Activated T-helper 9 cell treated with anti-CD3 and anti-CD28 coated beads, Interleukin-2, amount 50 U/mL, for 16 hours (primary cell): Measurements from ENCODE around the gene FBLN2.
"Not testable (repeated sequence)": the region's sequence is repeated elsewhere in the genome, so short reads cannot be mapped to it uniquely, and the experiment has no call there.

ENCODE experiments used
- DNase-seq: peaks from one replicate; pipeline ENCODE4 v3.0.0-alpha.2; 2020; ENCODE audit warnings: low read depth

FBLN2 gene

DNA sequence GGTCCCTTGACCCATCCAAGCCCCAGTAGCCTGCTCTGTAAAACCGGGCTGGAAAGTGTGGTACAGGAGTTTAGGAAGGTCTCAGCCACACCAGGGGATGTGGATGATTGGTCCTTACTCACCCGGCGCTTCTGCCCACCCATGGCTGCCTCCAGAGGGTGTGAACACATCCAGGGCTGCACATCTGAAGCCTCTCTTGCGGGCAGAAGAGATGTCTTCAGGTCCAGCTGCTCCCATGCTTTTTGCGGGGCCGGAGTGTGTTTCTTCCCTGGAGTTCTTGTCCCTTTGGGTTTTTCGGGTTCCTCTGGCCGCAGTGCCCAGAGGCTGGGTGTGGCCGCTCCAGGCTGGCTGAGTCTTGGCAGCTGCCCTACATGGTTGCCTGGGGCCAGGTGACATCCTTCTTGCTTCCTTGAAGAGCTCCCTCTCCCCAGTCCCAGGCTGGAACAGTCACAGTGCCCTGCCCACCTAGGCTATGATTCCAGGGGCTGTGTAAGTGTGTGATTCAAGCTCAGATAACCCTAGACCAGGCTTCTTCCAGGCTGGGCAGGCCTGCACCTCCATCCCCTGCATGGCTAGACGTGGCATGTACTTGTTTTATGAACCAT is 34.9 kb upstream of the FBLN2 start:
- no peak for DNase-seq

DNA sequence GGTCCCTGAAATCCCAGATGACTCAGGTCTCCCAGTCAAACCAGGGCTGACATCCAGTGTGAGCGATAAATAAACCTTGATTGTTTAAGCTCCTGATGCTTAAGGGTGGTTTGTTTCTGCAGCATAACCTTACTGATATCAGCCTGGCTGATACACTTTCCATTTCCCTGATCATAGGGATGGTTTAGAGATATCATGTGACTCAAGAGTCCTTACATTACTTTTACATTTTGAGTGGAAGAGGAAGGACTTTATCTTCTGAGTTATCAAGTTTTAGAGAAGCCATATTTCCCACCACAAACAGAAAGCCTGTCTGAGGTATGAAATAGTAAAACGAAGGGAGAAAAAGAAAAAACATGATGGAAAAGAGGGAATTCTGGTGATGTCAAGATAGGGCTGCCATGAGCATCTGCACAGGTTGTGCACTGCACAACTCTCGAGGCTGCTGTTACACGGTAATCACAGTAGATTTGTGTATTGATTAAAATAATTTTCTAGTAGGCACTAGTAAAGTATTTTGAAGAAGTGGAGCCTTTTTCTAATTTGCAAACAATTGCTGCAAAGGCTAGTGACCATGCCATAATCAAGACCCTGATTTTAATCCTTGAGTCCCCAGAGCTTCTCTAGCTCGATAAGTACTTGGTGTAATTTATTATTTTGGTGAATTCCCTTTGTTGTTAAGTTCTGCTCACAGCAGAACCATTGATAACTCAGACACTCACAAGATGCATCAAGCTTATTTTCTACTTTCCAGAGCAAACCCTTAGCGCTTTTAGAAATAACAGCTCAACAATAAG is 34.1 kb upstream of the FBLN2 start:
- DNase-seq: no peak

DNA sequence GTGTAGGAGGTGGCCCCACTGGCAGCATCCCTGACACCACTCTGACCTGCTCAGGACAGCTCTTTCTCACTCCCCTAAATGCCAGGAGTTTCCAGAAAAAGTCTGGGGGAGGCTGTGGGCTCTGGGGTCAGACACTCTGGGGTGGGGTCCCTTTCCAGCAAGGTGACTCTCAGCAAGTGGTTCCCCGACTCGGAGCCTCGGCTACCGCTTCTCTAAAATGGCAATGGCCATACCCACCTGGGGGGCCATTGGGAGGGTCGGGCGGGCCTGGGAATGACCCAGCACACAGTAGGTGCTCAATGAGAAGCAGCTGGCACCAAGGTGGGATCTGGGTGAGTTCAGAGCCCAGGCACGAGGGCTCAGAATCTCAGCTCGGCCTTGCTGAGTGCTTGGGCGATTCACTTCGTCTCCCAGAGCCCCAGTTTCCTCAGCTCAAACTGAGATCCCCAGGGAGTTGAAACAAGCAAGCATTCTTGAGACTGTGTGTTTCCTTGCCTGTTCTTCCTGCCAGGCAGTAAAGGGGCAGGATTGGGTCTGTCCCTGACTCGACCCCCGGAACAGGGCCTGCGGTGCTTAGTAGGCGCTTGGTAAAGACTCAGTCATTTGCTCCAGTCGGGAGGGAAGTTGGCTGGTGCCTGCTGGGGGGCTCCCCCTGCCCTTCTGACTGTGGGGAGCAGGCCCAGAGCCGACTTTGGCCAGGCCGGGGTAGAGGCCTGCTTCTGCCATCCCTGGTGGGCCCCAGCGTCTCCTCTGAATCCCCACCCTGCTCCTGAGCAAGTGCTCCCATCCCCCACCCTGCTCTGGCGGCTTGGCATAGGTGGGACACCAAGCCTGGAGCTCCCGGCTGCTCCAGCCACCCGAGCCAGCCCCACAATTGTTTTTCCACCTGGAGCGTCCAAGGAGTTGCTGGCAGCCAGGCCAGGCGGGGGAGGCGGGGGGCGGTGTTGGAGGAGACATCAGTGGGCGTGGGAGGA is 32.9 kb upstream of the FBLN2 start:
- DNase-seq: no peak

DNA sequence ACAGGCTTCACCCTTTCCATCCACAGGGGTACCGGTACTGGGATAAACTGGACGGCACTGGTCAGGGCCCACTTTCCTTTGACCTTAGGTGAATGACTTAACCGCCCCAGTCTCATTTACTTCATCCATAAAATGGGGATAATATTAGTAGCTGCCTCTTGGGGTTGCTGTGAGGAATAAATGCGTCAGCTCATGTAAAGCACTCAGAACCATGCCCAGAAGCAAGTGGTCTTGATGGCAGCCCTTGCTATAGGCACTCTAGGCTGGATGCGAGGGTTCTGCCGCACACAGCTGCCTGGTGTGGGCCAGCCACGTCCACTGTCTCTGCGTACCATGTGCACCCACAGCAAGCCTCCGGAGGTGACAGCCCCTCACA is 32.2 kb upstream of the FBLN2 start:
- no peak for DNase-seq

DNA sequence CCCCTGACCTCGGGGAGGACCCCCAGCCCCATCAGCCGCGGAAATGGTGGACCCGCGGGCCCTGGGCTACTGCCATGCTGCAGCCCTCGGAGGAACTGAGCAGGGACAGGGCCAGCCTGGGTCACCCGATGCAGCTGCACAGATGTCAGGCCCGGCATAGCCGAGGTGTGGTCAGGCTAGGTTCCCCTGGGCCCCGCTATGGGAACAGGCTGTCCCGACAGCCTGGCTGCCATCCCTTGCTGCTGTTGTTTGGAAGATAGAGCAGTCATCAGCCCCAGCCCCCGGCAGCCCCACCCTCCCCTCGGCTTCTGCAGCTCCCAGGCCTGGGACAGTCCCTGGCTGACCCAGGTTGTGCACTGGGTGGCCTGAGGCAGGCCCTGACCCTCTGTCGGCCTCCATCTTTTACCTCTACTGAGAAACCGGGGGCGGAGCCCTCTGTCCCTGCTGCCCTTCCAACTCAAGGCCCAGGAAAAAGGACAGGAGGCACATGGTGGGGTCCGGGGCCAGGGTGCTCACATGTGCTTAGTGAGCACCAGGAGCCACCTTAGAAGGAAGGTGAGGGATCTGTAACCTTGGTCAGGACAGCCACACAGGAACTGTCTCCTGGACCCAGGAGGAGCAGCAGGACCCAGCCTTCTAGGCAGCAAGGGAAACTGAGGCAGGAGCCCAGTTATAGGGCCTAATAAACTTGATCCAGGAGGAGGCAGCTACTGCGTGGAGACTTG is 31.5 kb upstream of the FBLN2 start:
- DNase-seq: no peak

DNA sequence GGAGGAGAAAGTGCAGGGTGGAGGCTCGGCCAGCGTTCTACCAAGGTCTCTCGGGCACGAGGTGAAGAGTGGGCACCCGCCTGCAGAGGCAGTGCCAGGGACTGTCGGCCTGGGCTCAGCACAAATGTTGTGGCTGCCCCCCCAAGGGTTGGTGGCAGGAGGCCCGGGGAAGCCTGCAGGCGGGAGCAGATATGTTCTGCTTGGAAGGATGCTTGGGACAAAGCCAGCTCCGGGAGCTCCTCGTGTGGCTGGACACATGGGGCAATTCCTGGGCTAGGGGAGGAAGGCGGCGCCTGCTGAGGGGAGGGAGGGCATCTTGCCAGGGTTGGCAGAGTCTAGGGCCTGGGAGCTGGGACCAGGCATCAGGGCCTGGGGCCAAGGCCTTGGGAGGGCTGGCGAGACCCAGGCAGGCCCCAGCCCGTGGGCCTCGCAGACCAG is 30.4 kb upstream of the FBLN2 start:
- no peak for DNase-seq

DNA sequence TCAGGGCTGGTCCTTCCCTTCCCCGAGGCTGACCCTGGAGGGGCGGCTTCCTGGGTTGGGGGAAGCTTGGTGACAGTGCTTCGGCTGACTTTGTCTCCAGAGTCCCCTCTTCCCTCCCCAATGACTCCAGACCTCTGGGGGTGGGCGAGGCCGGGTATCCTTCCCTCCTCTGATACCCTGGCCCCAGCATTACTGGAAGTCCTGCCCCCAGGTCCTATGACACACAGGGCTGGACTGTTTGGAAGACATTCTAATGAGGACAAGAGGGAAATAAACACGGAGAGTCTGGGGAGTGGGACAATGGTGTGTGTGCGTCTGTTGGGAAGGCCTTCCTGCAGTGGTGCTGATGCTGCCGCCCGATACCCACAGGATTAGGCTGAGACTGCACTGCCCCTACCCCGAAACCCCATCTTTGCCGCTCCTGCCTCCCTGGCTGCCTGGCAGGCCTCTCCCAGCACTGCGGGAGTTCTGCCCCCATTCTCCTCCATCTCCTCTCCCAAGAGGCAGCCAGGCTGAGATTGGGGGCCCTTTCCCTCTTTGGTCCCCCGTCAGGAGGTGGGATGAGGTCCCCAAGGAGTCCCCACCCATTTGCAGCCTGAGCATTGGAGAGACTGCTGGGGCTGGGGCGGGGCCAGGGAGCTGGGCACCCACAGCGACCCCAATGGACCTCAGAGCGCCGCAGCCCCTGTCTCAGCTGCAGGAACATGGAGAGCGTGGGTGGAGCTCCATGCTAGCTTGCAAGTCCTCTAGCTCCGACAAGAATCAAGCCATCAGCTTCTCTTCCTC is 29.7 kb upstream of the FBLN2 start:
- no peak for DNase-seq

DNA sequence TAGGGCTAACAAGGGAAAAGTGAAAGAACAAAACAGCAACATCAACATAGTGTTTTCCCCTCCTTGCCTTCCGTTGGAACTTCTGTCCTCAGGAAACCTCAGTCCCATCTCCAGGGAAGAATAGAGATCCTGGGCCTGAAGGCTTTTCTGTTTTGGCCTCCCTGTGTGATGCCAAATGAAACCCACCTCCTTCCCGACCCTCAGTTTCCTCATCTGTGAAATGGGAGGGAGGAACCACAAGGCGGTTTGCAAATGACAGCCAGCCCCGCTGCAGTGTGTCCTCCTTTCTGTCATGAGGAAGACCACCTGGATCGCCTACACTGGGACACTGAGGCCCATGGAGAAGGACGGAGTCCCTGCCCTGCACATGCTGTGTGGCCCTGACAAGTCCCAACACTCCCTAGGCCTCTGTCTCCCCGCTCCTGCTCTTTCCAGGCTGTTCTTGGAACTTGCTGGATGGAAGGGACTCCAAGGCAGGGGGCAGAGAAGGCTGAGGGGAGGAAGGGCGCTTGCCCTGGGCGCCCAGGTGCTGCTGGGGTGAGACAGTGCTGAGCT is 28.5 kb upstream of the FBLN2 start:
- no peak for DNase-seq

DNA sequence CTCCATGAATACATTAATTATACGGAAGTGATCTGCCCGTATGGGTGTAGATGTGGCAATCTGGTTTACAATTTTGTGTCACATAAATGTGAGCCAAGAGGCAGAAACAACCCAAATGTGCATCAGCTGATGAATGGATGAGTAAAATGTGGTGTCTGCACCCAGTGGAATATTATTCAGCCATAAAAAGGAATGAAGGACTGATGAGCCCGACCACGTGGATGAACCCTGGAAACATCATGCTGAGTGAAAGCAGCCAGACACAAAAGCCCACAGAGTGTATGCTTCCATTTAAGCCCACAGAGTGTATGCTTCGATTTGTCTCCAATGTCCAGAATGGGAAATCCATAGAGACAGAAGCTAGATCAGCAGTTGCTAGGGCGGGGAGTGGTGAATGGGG is 27.6 kb upstream of the FBLN2 start:
- no peak for DNase-seq

DNA sequence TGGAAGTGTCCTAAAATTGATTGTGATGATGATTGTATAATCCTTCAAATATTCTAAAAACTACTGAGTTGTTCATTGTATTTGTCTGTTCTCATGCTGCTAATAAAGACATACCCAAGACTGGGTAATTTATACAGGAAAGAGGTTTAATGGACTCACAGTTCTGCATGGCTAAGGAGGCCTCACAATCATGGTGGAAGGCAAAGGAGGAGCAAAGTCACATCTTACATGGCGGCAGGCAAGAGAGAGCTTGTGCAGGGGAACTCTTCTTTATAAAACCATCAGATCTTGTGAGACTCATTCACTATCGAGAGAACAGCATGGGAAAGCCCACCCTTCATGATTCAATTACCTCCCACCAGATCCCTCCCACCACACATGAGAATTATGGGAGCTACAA is 27.2 kb upstream of the FBLN2 start:
- not testable (repeated sequence) for DNase-seq

DNA sequence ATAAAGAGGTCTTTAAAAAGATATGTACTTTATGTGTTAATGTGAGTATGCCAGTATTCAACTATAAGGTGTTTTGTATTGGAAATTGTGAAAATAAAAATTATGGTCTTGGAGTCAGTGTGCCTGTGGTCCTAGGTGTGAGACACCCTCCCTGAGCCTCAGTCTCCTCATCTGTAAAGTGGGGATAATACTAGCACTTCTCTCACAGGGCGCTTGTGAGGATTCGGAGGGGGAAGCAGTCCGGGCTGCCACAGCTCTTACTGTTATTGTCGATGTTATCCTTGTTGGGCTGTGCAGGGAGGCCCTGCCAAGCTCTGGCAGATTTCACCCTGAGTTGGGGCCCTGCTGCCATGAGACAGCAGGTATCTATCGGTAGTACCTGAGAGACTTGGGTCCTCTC is 26.7 kb upstream of the FBLN2 start:
- no peak for DNase-seq

DNA sequence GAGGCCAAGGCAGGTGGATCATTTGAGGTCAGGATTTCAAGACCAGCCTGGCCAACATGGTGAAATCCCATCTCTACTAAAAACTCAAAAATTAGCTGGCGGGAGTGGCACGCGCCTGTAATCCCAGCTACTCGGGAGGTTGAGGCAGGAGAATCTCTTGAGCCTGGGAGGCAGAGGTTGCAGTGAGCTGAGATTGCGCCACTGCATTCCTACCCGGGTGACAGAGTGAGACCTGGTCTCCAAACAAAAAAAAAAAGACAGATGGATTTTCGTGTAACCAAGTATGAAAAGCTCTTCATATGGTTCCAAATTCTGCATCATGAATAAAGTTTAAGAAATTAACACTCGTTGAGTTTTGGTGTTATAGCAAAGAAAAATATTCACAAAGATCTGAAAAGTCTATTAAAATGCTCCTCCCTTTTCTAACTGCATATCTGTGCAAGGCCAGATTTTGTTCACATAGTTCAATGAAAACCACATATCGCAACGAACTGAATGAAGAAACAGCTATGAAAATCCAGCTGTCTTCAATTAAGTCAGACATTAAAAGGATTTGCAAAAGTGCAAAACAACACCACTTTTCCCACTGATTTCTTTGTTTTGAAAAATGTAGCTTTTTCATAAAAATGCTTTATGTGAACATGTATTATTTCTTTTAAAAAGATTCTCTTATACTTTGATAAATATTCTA is 23.8 kb upstream of the FBLN2 start:
- no peak for DNase-seq

DNA sequence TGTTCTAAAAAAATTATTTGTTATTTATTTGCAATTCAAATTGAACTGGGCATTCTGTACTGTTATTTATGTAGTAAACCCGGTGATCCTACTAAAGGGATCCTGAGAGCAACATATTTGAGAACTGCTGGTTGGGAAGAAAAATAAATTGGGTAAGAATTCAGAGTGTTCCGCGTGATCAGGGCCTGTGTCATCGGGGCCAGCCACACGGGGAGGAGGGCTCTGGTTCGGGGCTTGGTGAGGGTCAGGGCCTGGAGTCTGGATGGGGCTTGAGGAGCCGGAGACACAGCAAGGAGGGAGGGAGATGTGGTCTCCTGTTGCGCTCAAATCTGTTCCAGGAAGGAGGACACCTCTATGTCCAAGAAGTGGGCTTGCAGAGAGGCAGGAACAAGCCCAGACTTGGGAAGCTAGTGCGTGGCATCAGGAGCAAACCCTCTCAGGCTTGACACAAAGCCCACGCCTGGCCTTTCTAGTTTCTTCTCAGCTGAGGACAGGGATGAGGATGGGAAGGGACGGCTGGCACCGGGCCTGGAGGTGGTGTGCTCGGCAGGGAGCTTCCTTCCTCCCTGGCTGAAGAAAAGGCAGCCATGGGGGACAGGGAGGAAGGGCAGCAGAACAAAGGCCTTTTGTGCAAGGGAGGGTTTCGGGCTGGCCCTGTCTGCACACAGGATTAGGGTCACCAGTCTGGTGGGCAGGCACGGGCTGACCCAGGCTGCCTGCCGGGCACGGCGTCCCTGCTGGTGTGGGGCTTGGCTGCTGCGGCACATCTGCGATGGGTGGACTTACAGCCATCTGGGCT is 22.9 kb upstream of the FBLN2 start:
- no peak for DNase-seq

DNA sequence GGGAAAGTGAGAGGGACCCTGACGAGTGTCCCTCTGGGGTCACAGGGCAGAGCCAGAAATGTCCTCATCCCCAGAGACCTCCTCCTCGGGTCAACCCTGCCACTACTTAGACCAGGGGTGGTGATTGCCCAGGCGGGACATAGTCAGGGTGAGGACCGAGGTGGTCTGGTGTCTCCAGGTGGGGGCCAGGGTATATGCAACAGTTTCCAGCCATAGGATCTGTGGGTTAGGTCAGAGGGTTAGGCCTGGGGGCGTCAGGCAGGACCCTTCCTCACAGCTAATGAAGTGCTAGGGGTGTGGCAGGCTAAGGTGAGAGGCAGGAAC is 22.3 kb upstream of the FBLN2 start:
- no peak for DNase-seq

DNA sequence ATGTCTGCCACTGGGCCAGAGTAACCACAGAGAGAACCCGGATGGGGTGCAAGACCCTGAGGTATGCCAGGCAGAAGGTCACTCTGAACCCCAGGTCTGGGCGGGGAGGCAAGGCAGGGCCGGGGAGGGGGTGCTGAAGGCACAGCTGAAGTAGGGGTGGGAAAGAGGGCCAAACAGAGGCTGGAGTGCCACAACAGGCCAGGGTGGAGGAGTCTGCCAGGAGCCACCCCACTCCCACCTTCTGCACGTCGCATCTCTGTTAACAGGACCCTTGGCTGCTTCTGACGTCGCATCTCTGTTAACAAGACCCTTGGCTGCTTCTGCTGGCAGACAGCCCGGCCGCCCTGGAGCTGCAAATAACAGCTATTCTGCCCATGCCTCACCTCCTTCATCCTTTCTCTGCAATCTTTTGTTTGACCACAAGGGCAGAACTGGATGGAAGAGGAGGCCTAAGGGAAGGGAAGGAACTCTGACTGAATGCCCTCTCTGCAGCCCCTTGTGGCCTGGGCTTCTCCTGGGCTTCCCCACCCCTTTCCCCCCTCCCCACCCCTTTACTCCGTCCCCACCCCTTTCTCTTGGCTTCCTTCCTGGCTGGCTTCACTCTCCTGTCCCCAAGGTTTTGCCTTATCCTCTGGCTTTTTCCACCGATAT is 20.6 kb upstream of the FBLN2 start:
- no peak for DNase-seq

DNA sequence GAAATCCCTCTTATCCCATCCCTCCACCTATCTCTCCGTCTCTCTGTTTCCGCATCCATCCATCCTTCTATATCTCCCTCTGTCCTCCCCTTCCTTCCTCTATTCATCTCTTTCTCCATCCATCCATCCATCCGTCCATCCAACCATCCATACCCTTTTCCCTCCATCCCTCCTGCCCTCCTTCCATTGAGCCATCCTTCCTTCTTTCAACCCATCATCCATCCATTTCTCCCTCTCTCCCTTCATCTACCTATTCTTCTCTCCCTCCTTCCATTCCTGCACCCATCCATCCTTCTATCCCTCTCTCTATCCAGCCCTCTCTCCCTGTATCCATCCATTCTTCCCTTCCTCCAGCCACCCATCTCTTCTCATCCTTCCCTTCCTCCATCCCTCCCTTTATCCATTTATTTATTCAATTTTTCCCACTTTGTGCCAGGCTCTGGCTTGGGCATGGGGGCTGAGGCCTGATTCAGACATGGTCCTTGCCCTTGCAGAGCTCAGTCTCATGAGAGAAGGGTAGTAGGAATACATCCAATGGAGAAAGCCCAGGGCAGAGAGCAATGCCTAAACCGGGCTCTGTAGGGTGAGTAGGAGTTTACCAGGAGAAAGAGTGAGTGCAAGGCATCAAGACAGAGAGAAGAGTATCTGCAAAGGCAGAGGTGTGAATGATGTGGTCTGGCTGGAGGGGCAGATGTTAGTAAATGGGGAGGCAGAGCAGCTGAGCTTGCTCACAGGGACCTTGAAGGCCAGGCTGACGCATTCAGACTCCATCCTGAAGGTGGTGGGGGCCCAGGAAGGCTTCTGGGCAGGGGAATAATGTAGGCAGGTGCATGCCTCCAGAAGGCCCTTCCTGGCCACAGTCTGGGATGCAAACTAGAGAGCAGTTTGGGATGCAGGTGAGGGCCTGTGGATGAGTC is 19.5 kb upstream of the FBLN2 start:
- DNase-seq: no peak

DNA sequence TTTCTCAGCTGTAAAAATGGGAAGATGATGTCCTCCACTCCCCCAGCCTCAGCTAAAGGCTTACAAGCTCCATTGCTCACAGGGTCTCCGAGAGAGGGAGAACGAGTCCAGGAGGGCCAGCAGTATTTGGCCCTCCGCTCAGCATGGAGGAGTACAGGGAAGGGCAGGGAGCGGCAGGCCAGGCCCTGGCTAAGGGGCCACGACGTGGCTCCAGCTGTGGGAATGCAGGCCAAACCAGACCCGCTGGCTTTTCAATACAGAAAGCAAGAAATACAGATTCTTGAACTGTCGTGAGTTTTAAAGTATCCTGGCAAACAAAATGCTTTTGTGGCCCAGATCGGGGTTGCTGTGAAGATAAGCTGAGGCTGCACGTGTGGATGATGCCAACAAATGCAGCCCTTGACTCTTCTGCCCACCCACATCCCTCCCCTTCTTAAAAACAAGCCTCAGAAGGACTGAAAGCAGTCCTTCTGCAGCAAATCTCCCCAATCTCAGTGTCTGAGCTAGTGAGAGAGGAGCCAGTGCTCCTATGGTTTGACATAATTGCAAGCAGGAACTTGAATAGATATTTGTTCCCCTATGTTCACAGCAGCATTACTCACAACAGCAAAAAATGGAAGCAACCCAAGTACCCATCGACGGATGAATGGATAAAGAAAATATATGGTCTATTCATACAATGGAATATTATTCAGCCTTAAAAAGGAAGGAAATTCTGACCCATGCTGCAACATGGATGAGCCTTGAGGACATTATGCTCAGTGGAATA is 18.5 kb upstream of the FBLN2 start:
- no peak for DNase-seq
